GM19193 (cell line): Measurements from ENCODE around the gene OVOL3.

Experiments used
- POLR2A ChIP-seq: IDR thresholded peaks from 4 replicates; pipeline ENCODE4 v1.6.1; 2011; ENCODE audit not compliant: insufficient read depth, insufficient read length; ENCODE audit errors: extremely low read depth

The OVOL3 gene

GRCh38 chr19:36092566-36092965 is 18.4 kb upstream of the OVOL3 start:
- no peak for TF ChIP-seq POLR2A

GRCh38 chr19:36093146-36093662 is 17.7 kb upstream of the OVOL3 start:
- TF ChIP-seq POLR2A: no peak

- no peak for TF ChIP-seq POLR2A
Measured at GRCh38 chr19:36093687-36094086, 17.3 kb upstream of the OVOL3 start.

GRCh38 chr19:36097036-36097435 is 13.9 kb upstream of the OVOL3 start:
- TF ChIP-seq POLR2A: no peak

GRCh38 chr19:36099166-36099785 is 11.7 kb upstream of the OVOL3 start:
- no peak for TF ChIP-seq POLR2A

GRCh38 chr19:36100476-36100875 is 10.5 kb upstream of the OVOL3 start:
- TF ChIP-seq POLR2A: no peak

GRCh38 chr19:36101550-36102327 is 9.2 kb upstream of the OVOL3 start:
- TF ChIP-seq POLR2A: no peak

GRCh38 chr19:36103040-36103626 is 7.8 kb upstream of the OVOL3 start:
- no peak for TF ChIP-seq POLR2A

- no peak for TF ChIP-seq POLR2A
Measured at GRCh38 chr19:36103842-36104552, 6.9 kb upstream of the OVOL3 start.

GRCh38 chr19:36106441-36106840 is 4.5 kb upstream of the OVOL3 start:
- no peak for TF ChIP-seq POLR2A

GRCh38 chr19:36106991-36107390 is 4.0 kb upstream of the OVOL3 start:
- no peak for TF ChIP-seq POLR2A

GRCh38 chr19:36108684-36109083 is 2.3 kb upstream of the OVOL3 start:
- no peak for TF ChIP-seq POLR2A

- no peak for TF ChIP-seq POLR2A
Measured at GRCh38 chr19:36111200-36111539, 227 bp downstream of the OVOL3 start.

- no peak for TF ChIP-seq POLR2A
Measured at GRCh38 chr19:36112678-36113077, 1.7 kb downstream of the OVOL3 start.

- TF ChIP-seq POLR2A: no peak
Measured at GRCh38 chr19:36113425-36113824, 2.5 kb downstream of the OVOL3 start.

- no peak for TF ChIP-seq POLR2A
Measured at GRCh38 chr19:36113894-36114720, 3.2 kb downstream of the OVOL3 start.
